Measurements from ENCODE around the gene RAB35. TPM values are rescaled to one million over a fixed set of nuclear protein-coding genes. Genes with fewer than 3 reads are reported as not detected.

RAB35 gene
- total RNA-seq, 1 donor from 2014 or later, result 37.5 TPM

DNA sequence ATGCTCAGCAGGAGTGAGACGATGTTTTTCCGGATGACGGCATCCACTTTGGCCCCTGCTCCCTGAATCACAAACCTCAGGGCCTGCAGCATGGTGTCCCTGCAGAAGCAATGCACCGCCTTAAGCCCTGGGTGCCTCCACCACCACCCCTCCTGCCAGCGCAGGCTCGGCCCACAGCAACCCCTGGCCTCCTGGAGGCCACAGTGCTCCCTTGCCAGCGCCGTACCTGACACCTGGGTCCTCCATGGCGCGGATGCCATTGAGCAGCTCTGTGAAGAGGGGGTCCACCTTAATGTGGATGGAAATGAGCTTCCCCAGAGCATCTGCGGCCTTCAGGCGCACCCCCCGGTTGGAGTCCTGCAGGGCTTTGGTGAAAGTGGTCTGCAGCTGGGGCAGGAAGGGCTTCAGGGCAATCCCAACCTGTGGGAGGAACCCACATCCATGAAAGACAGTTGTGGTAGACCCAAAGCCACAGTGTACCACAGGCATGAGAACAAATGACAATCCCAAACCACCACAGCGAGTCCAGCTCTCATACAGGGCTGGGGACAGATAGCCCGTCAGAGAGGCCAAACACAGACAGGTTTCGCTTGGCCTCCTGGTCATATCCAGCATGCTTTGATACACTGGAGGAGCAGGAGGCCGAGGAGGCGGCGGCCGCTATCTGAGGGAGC, 17.9 kb upstream of the RAB35 start:
- FAIRE-seq, result no peak
- no peak for DNase-seq (ENCODE audit: low spot score in 2 of 2)

GRCh38 chr12:120132863-120133385, 16.4 kb upstream of the RAB35 start:
- FAIRE-seq (no peak), DNase-seq (ENCODE audit: low spot score in 2 of 2) (no peak)

- DNase-seq (ENCODE audit: low spot score in 2 of 2), result no peak
Observed at GRCh38 chr12:120132054-120132836, 15.7 kb upstream of the RAB35 start.

DNA sequence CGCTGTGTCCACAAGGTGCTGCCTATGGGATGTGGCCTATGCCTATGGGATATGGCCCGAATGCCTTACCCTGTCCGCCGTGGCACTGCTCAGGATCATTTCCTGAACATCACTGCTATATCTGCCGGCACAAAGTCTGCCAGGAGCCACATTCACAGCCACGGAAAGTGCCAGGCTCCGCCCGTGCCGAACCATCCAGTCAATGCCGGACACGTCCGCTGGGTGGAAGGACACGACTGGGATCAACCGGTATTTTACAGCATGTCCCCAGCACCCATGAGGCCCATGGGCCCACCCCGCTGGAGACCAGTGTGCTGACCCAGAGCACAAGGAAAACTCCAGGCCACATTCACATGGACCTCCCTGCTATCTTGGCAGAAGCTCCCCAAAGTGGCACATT, 14.6 kb upstream of the RAB35 start:
- FAIRE-seq (no peak), DNase-seq (ENCODE audit: low spot score in 2 of 2) (no peak)

More at GRCh38 chr12:120132054-120132836, 15.7 kb upstream of the RAB35 start:
- FAIRE-seq, result no peak

DNA sequence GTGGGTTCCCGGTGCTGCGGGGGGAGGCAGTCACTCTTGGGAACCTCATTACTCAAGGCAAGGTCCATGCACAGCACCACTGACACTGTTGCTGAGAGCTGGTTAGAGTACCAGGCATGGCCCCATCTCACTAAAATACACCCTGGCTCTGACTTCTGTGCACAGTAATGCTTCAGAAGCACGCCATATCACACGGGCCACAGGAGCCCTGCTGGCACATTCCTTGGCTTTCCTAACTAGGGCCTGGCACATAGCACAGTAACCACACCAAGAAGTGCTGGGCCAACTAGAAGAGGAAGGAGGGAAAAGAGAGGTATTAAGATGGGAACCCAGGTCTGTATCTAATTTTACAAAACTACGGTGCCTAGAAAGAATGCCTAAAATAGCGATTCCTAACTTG, 13.5 kb upstream of the RAB35 start:
- DNase-seq (ENCODE audit: low spot score in 2 of 2) (no peak), FAIRE-seq (no peak)

- DNase-seq (ENCODE audit: low spot score in 2 of 2) (no peak), FAIRE-seq (no peak)
Observed at GRCh38 chr12:120126635-120127005, 10.1 kb upstream of the RAB35 start.

- FAIRE-seq (no peak), DNase-seq (ENCODE audit: low spot score in 2 of 2) (no peak)
Observed at GRCh38 chr12:120125792-120126634, 9.5 kb upstream of the RAB35 start.

DNA sequence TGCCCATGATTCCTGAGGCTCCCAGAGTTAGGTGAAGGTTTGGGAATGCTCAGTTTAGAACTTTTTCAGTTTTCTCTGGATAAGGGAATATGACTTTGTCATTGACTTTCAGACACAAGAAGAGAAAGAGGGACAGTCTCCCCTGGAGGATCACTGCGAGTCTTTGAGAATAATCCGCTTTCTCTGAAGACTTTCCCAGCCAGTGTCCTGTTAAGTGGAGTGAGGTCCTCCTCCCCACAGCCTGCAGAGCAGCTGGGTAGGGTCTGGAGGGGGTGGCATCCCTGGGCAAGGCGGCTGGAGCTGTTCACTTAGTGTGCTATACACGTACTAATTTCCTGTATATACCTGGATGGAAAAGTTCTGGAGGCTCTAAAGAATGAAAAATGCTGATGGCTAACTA, 8.5 kb upstream of the RAB35 start:
- DNase-seq (ENCODE audit: low spot score in 2 of 2), result no peak
- FAIRE-seq, result no peak

DNA sequence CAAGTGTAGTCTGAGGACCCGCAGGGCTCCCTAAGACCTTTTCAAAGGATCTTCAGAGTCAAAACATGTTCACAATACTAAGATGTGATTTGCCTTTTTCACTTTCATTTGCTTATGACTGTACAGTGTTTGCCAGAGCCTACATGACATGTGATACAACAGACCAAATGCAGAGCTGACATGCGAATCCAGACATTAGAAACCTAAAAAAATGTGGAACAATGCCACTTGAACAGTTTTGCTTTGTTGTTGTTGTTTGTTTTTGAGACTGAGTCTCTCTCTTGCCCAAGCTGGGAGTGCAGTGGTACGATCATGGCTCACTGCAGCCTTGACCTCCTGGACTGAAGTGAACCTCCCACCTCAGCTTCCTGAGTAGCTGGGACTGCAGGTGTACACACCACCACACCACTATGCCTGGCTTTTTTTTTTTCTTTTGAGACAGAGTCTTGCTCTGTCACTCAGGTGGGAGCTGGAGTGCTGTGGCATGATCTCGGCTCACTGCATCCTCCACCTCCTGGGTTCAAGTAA, 5.3 kb upstream of the RAB35 start:
- no peak for DNase-seq (ENCODE audit: low spot score in 2 of 2)
- no peak for FAIRE-seq

- DNase-seq (ENCODE audit: low spot score in 2 of 2) (no peak), FAIRE-seq (no peak)
Observed at GRCh38 chr12:120121343-120121742, 4.8 kb upstream of the RAB35 start.

GRCh38 chr12:120119271-120119973, 2.9 kb upstream of the RAB35 start:
- FAIRE-seq (no peak), DNase-seq (ENCODE audit: low spot score in 2 of 2) (no peak)

- FAIRE-seq, result no peak
- no peak for DNase-seq (ENCODE audit: low spot score in 2 of 2)
Observed at GRCh38 chr12:120118321-120119061, 1.9 kb upstream of the RAB35 start.

GRCh38 chr12:120117961-120118320, 1.4 kb upstream of the RAB35 start:
- DNase-seq (ENCODE audit: low spot score in 2 of 2), result no peak
- FAIRE-seq, result no peak

- peak; percentile 98 to 100 for DNase-seq (ENCODE audit: low spot score in 2 of 2)
Observed at GRCh38 chr12:120116792-120117651, 469 bp upstream of the RAB35 start.

DNA sequence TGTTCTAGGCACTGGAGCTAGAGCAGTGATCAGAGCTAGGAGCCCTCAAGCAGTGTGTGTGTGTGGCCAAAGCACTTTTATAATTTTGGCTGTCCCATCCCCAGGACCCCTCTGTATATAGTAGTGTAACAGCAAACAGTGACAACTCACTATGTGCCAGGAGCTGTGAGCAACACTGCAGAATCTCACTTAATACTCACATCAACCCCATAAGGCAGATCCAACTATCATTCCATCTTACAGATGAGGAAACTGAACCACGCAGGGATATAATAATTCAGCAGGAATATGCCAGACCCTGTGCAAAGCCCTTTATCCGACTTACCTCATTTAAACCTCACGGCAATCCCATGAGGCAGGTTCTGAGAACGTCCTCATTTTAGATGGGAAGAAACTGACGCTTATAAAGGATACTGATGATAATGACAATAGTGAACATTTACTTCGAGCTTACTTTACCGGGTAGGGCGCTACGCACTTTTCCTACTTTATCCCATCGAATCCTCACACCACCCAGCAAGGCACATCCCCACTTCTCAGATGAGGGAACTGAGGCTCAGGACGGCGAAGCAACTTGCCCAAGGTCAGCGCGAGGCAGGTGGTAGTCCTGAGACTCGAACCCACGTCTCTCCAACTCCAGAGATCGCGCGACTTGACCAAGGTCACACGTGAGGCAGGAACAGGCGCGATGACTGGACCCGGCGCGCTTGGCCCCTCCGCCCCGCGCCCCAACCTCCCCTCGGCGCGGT, 687 bp downstream of the RAB35 start:
- FAIRE-seq (no peak), DNase-seq (ENCODE audit: low spot score in 2 of 2) (no peak)

More at GRCh38 chr12:120116792-120117651, 469 bp upstream of the RAB35 start:
- FAIRE-seq, result no peak

DNA sequence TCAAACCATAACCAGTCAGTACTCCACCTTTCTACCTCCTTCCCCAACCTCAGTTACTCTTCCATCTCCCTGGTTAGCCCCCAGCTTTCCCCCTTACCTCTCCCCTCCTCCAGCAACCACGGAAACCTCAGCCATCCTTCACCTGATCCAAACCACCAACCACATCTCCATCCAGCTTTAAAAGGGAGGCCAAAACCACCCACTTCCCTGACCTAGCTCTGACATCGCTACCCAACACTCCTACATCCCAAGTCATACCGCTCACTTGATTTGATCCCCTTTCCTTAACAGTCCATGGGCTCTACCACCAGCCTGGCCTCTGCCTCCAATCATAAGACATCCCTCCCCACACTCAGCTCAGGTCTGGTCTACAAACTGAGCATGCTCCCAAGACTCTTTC, 1.5 kb downstream of the RAB35 start:
- DNase-seq (ENCODE audit: low spot score in 2 of 2) (no peak), FAIRE-seq (no peak)

- no peak for DNase-seq (ENCODE audit: low spot score in 2 of 2)
- no peak for FAIRE-seq
Observed at GRCh38 chr12:120110550-120111501, 5.7 kb downstream of the RAB35 start.

Measured in frontal cortex (tissue), 4 donors.